NCI-H128 (cell line): ENCODE results near the gene CABP2.
A peak's percentile ranks its signal among the peaks of the same experiment; 100 is the strongest.
"Not testable (repeated sequence)": the region's sequence is repeated elsewhere in the genome, so short reads cannot be mapped to it uniquely, and the experiment has no call there.

Source experiments
- DNase-seq: peaks from one replicate; lab custom pipeline; 2025; ENCODE audit not compliant: unreplicated experiment; lab: John Stamatoyannopoulos, UW

CABP2 gene

GRCh38 chr11:67495234-67496005 lies 27.8 kb downstream of the CABP2 start:
- DNase-seq: no peak

DNA sequence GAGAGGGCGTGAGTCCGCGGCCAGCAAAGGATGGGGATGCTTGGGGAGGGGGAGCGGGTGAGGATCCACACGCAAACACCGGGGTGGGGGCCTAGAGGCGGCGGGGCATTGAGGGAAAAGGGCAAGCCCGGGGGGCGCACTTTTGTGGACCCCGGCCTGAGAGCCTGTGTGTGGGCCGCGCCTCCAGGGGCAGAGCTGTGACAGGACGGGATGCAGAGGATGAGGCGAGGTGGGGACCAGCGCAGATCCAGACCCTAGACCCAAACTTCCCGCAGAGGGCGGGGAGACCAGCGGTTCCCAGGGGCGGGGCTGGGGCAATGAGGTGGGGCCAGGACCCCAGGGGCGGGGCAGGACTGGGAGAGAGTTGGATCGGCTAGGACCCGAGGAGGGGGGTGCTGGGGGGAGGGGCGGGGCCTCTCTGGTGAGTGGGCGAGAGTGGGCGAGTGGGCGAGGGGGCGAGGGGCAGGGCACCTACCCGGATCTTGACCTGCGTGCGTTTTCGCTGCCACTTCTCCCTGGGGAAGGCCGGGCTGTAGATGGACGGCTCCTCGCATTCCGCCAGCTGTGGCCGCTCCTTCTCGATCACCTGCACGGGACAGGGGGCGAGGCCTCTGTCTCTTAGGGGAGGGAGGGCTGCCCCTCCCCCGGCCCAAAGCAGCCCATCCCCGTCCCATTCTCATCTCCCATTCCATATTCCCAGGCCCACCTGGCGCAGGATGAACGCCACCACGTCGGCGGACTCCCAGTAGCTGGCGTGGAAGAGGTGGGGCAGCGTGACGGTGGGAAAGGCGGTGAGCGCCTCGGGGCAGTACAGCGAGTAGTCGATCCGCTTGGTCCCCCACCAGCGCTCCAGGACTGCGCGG lies 28.6 kb downstream of the CABP2 start:
- no peak for DNase-seq

GRCh38 chr11:67493548-67494370 lies 29.5 kb downstream of the CABP2 start:
- no peak for DNase-seq

DNA sequence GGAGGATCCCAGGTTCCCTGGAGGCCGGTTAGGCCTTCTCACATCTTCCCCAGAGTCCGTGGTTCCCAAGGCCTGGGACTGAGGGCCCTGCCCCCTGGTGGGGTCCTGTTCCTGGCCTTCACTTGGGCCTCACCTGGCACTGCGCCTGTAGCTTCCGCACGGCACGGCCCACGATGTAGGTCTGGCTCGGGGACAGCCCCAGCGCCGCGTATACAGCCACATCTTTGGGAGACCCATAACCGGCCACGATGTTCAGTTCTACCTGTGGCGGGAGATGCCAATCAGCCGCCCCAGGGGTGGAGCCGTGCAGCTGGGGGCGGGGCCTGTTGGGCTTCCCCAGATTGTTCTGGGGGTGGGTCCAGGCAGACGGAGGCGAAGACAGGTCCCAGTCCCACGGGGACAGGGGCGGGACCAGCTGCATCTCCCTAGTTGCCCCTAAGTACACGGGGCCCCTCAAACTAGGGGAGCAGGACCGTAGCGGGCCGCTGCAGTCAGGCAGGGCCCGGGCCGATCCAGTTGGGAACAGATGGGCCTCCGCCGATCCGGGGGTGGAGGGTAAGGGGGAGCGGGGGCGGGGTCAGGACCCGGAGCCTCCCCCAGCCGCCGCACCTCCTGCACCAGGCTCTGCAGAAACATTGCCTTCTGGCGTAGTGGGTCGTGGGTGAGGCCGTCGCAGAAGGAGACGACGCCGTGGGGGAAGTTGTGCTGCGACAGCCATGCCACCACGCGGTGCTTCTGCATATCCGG lies 30.3 kb downstream of the CABP2 start:
- no peak for DNase-seq

GRCh38 chr11:67492069-67492727 lies 31.0 kb downstream of the CABP2 start:
- DNase-seq: no peak

GRCh38 chr11:67491276-67492068 lies 31.8 kb downstream of the CABP2 start:
- no peak for DNase-seq

- no peak for DNase-seq
Measured at GRCh38 chr11:67490727-67491065, 32.5 kb downstream of the CABP2 start.

GRCh38 chr11:67489885-67490726 lies 33.1 kb downstream of the CABP2 start:
- DNase-seq: no peak

GRCh38 chr11:67489203-67489884 lies 33.9 kb downstream of the CABP2 start:
- DNase-seq: no peak

GRCh38 chr11:67486481-67487195 lies 36.6 kb downstream of the CABP2 start:
- no peak for DNase-seq

- not testable (repeated sequence) for DNase-seq
Measured at GRCh38 chr11:67485873-67486361, 37.3 kb downstream of the CABP2 start.

DNA sequence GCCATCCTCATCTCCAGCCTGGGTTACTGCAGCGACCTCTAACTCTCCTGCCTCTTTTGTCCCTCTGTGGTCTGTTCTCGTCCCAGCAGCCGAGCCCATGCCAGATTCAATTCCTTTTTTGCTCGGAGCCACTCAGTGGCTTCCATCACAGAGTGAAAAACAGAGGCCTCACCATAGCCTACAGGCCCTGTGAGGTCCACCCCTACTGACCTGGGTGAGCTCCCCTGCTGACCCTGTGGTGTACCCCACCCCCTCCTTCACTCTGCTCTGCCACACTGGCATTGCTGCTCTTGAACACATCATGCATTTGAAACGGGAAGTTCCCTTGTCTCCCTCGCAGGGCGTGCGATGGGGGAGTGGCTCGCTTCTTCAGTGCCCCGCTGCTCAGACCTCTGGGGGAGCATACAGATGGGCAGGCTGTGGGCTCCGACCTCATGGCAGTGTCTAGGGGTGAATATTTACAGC lies 38.4 kb downstream of the CABP2 start:
- no peak for DNase-seq

DNA sequence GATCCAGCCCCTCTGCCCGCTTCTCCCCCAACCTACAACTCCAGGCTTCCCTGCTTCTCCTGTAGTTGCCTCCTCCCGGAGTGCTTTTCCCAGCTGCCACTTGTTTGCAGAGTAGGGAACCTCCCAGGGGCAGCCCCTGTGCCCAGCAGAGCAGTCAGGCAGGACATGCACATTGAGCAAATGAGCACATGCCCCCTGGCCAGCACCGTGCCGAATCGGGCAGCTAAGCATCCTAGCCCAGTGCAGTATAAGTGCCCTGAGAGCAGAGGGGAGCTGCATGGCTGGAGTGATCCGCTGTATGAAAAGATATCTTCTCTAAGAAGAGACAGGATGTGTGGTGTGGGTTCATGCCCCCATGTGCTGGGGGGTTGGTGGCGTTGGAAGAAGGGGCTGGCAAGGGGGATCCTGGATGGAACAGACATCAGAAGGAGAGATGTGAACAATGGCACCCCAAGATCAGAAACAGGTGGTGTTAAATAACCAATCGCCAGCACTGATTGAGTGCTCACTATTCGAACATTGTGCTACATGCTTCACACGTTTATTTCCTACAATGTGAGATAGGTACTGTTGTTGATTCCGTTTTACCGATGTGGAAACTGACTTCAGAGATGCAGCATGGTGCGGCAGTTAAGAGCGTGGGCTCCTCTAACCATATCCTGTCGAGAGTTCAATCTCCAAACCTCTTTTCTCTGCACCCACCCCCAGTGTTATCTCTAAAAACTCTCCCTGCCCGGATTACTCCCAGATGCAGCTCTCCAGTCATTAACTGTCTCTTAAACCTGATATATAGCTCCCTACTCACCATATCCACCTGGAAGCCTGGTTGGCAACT lies 39.2 kb downstream of the CABP2 start:
- no peak for DNase-seq

- DNase-seq: peak; percentile 98
Measured at GRCh38 chr11:67482827-67483798, 40.1 kb downstream of the CABP2 start, which contains the start of gene AIP. Gene AIP (plus strand): TSS chr11:67483026. CDS start chr11:67483159, 133 bp downstream.

GRCh38 chr11:67482275-67482826 lies 40.9 kb downstream of the CABP2 start:
- no peak for DNase-seq
